Muscle of leg (tissue), 11 donors: ENCODE data around the gene DCTPP1. TPM values are rescaled to one million over a fixed set of nuclear protein-coding genes. Genes with fewer than 3 reads are reported as not detected.
"Not testable (repeated sequence)": the region's sequence is repeated elsewhere in the genome, so short reads cannot be mapped to it uniquely, and the experiment has no call there.

Source experiments
- DNase-seq: peaks from one replicate; pipeline ENCODE4 v3.0.0; 2013
- H3K27ac ChIP-seq: one replicate; pipeline ENCODE4 v1.5.1; 2013; ENCODE audit warnings: mild to moderate bottlenecking, low read length, control low read depth
- H3K27me3 ChIP-seq: one replicate; pipeline ENCODE4 v1.6.1; 2013; ENCODE audit warnings: low read length; ENCODE audit not compliant: control insufficient read depth, insufficient read depth
- H3K36me3 ChIP-seq: one replicate; pipeline ENCODE4 v1.6.1; 2013; ENCODE audit warnings: low read length; ENCODE audit not compliant: control insufficient read depth, insufficient read depth
- H3K4me1 ChIP-seq: one replicate; pipeline ENCODE4 v1.6.1; 2013; ENCODE audit warnings: low read length; ENCODE audit not compliant: control insufficient read depth, insufficient read depth
- H3K4me3 ChIP-seq: one replicate; pipeline ENCODE4 v1.5.1; 2013; ENCODE audit warnings: low read length, control low read depth
- H3K9me3 ChIP-seq: replicated peaks from 2 replicates; pipeline ENCODE4 v1.6.1; 2013; ENCODE audit warnings: low read depth, low read length; ENCODE audit not compliant: control insufficient read depth
- WGBS: methylation state at CpG from one replicate; pipeline ENCODE4 v1.1.5; 2013; ENCODE audit warnings: missing lambda C conversion rate; ENCODE audit not compliant: insufficient coverage; 5-methylcytosine and 5-hydroxymethylcytosine counted together
- polyA plus RNA-seq, 8 donors: library from polyadenylated mRNA; unstranded; fragments of 120-200 nt; gene quantifications; one replicate each; pipeline versions ENCODE4 v1.2.1 to v1.2.3, GENCODE V29; 2013; ENCODE audit warnings: inconsistent platforms in 1 of 8, low replicate concordance in 1 of 8; ENCODE audit not compliant: insufficient read length in 8 of 8, insufficient read depth in 1 of 8
- total RNA-seq: library from RNA; stranded (reverse); fragments of 120-200 nt; gene quantifications from one replicate; pipeline ENCODE4 v1.2.4, GENCODE V29; 2013

Gene DCTPP1
- total and polyA plus RNA-seq, 9 donors = 13.0 to 36.5 (median 33.7) TPM

DNA sequence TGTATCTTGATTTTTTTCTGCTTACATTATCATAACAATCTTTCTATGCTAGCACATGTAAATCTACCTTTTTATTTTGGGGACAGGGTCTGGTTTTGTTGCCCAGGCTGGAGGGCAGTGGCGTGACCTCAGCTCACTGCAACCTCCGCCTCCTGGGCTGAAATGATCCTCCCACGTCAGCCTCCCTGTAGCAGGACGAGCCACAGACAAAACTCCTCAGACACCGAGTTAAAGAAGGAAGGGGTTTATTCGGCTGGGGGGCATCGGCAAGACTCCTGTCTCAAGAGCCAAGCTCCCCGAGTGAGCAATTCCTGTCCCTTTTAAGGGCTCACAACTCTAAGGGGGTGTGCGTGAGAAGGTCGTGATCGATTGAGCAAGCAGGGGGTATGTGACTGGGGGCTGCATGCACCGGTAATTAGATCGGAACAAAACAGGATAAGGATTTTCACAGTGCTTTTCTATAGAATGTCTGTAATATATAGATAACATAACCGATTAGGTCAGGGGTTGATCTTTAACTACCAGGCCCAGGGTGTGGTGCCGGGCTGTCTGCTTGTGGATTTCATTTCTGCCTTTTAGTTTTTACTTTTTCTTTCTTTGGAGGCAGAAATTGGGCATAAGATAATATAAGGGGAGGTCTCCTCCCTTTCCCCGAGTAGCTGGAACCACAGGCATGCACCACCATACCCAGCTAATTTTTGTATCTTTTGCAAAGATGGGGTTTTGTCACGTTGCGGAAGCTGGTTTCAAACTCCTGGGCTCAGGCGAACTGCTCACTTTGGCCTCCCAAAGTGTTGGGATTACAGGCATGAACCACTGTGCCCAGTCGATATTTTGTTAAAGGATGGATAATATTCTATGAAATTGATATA is 23.1 kb upstream of the DCTPP1 start:
- not testable (repeated sequence) for H3K36me3 ChIP-seq, DNase-seq, H3K4me3 ChIP-seq, H3K27ac ChIP-seq, H3K27me3 ChIP-seq, H3K4me1 ChIP-seq, H3K9me3 ChIP-seq
- WGBS = 67% methylated on average over 4 of the region's 20 CpGs

- Histone ChIP-seq H3K27me3 (no peaks in the 10 kb centered on the region), H3K9me3 (no peaks in the 10 kb centered on the region), H3K4me3 (no peak overlapping the region), H3K27ac (no peak overlapping the region), H3K36me3 (peaks cover 7% of the 10 kb centered on the region), H3K4me1 (peaks cover 13% of the 10 kb centered on the region)
- no peak for DNase-seq
- 100% methylated on average over 1 of the region's 3 CpGs for WGBS
These were observed 19.2 kb upstream of the DCTPP1 start for GRCh38 chr16:30449116-30449435.

GRCh38 chr16:30447512-30448226 is 17.8 kb upstream of the DCTPP1 start:
- Histone ChIP-seq H3K4me3 (no peak overlapping the region), H3K4me1 (peaks cover 13% of the 10 kb centered on the region), H3K27ac (no peak overlapping the region), H3K36me3 (peaks cover 11% of the 10 kb centered on the region), H3K27me3 (no peaks in the 10 kb centered on the region), H3K9me3 (no peaks in the 10 kb centered on the region)
- DNase-seq = no peak
- 80% methylated on average over 6 of the region's 12 CpGs for WGBS

DNA sequence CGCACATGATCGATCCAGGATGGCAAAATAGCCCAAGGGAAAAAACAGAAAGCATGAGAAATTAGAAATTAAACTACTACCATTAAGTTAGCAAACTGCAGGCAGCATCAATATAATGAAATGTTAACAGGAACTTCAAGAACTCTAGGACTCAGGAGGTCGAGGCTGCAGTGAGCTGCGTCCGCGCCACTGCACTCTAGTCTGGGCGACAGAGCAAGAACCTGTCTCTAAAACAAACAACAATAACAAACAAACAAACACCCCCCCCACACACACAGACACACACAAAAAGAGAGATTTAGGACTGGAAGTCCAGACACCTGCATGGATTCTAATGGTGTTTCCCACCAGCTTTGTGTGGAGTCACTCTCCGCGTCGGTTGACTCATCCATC is 16.4 kb upstream of the DCTPP1 start:
- H3K4me3 ChIP-seq = peak overlapping the region; percentile 75
- DNase-seq = no peak
- no peaks in the 10 kb centered on the region for H3K27me3 ChIP-seq
- H3K9me3 ChIP-seq = no peaks in the 10 kb centered on the region
- H3K4me1 ChIP-seq = peaks cover 13% of the 10 kb centered on the region
- peak overlapping the region; percentile 56 for H3K27ac ChIP-seq
- H3K36me3 ChIP-seq = peaks cover 11% of the 10 kb centered on the region
- 80% methylated on average over 1 of the region's 10 CpGs for WGBS

GRCh38 chr16:30445408-30446202 is 15.8 kb upstream of the DCTPP1 start, which contains the start of gene SEPHS2:
Gene SEPHS2, minus strand, starts transcription at chr16:30445874. Its CDS starts 147 bp downstream, at chr16:30445727.
- H3K27ac ChIP-seq = peak within 1 kb of the TSS; percentile 95
- peaks cover 13% of the 10 kb centered on the region for H3K4me1 ChIP-seq
- no peaks in the 10 kb centered on the region for H3K27me3 ChIP-seq
- no peaks in the 10 kb centered on the region for H3K9me3 ChIP-seq
- DNase-seq = peak; percentile 99
- WGBS = under 1% methylated on average over 47 of the region's 59 CpGs
- H3K4me3 ChIP-seq = peak within 1 kb of the TSS; percentile 75
- H3K36me3 ChIP-seq = peaks cover 11% of the 10 kb centered on the region

GRCh38 chr16:30445149-30445407 is 15.2 kb upstream of the DCTPP1 start:
- 39% methylated on average over 11 of the region's 11 CpGs for WGBS
- no peak for DNase-seq
- peak overlapping the region; percentile 75 for H3K4me3 ChIP-seq

GRCh38 chr16:30444231-30445148 is 14.7 kb upstream of the DCTPP1 start:
- no peak for DNase-seq
- Histone ChIP-seq H3K27ac (peak overlapping the region; percentile 95), H3K4me1 (peaks cover 13% of the 10 kb centered on the region), H3K4me3 (peak overlapping the region; percentile 75), H3K9me3 (no peaks in the 10 kb centered on the region), H3K27me3 (no peaks in the 10 kb centered on the region), H3K36me3 (peaks cover 11% of the 10 kb centered on the region)
- 93% methylated on average over 28 of the region's 29 CpGs for WGBS

More at GRCh38 chr16:30445149-30445407, 15.2 kb upstream of the DCTPP1 start:
- peak overlapping the region; percentile 95 for H3K27ac ChIP-seq
- peaks cover 13% of the 10 kb centered on the region for H3K4me1 ChIP-seq
- H3K27me3 ChIP-seq = no peaks in the 10 kb centered on the region
- H3K36me3 ChIP-seq = peaks cover 11% of the 10 kb centered on the region
- H3K9me3 ChIP-seq = no peaks in the 10 kb centered on the region

- H3K9me3 ChIP-seq = no peaks in the 10 kb centered on the region
- no peaks in the 10 kb centered on the region for H3K27me3 ChIP-seq
- DNase-seq = no peak
- no peak overlapping the region for H3K4me3 ChIP-seq
- no CpG with 5 or more reads among the region's 2 CpGs for WGBS
- H3K4me1 ChIP-seq = peaks cover 13% of the 10 kb centered on the region
- H3K36me3 ChIP-seq = peaks cover 11% of the 10 kb centered on the region
- H3K27ac ChIP-seq = no peak overlapping the region
These were observed 13.8 kb upstream of the DCTPP1 start for GRCh38 chr16:30443631-30444030.

GRCh38 chr16:30439720-30440348 is 10.0 kb upstream of the DCTPP1 start:
- no peak for DNase-seq
- WGBS = no CpG with 5 or more reads among the region's 6 CpGs
- H3K4me3 ChIP-seq = no peak overlapping the region
- H3K9me3 ChIP-seq = no peaks in the 10 kb centered on the region
- H3K27ac ChIP-seq = no peak overlapping the region
- H3K4me1 ChIP-seq = peaks cover 4% of the 10 kb centered on the region
- H3K36me3 ChIP-seq = peaks cover 11% of the 10 kb centered on the region
- H3K27me3 ChIP-seq = no peaks in the 10 kb centered on the region
